Posterior cingulate gyrus (tissue), 11 donors: ENCODE measurements around the gene PPP3R1.

Experiments
- DNase-seq, 10 donors: peaks; one replicate each; pipeline versions ENCODE4 v3.0.0 to v3.0.0-alpha.2; 2020 to 2021; ENCODE audit warnings: mixed read lengths in 3 of 10
- intact Hi-C: fragments of 100-400 bp; cut with DNase I; formaldehyde crosslinking; loops from one replicate; pipeline ENCODE4 v1.15.1; 2023

PPP3R1 gene

GRCh38 chr2:68237976-68238580 lies 14.3 kb downstream of the PPP3R1 start:
- intact Hi-C loops: no loop called here
- no peak for DNase-seq

GRCh38 chr2:68237404-68237803 lies 14.9 kb downstream of the PPP3R1 start:
- intact Hi-C loops: no loop called here
- DNase-seq: no peak

GRCh38 chr2:68236876-68237275 lies 15.5 kb downstream of the PPP3R1 start:
- intact Hi-C loops: no loop called here
- DNase-seq: no peak

GRCh38 chr2:68236103-68236734 lies 16.1 kb downstream of the PPP3R1 start:
- intact Hi-C loops: no loop called here
- no peak for DNase-seq

- DNase-seq: no peak
- intact Hi-C loops: no loop called here
Measured at GRCh38 chr2:68235090-68235489, 17.2 kb downstream of the PPP3R1 start.

GRCh38 chr2:68234405-68234804 lies 17.9 kb downstream of the PPP3R1 start:
- no peak for DNase-seq
- intact Hi-C loops: no loop called here

- DNase-seq: no peak
Measured at GRCh38 chr2:68231061-68231372, 21.3 kb downstream of the PPP3R1 start.

GRCh38 chr2:68230241-68231060 lies 21.9 kb downstream of the PPP3R1 start:
- DNase-seq: no peak
- intact Hi-C loops: no loop called here

More at GRCh38 chr2:68231061-68231372, 21.3 kb downstream of the PPP3R1 start:
- intact Hi-C loops: no loop called here

GRCh38 chr2:68226794-68227193 lies 25.5 kb downstream of the PPP3R1 start:
- DNase-seq: no peak

GRCh38 chr2:68225119-68225632 lies 27.2 kb downstream of the PPP3R1 start:
- intact Hi-C loops: no loop called here
- DNase-seq: peak in 1 of 10 donors; percentile 9

More at GRCh38 chr2:68226794-68227193, 25.5 kb downstream of the PPP3R1 start:
- intact Hi-C loops: no loop called here

- intact Hi-C loops: no loop called here
- DNase-seq: no peak
Measured at GRCh38 chr2:68223419-68223818, 28.9 kb downstream of the PPP3R1 start.

GRCh38 chr2:68222287-68222686 lies 30.0 kb downstream of the PPP3R1 start:
- intact Hi-C loops: no loop called here
- DNase-seq: no peak

GRCh38 chr2:68218343-68218901 lies 33.9 kb downstream of the PPP3R1 start:
- no peak for DNase-seq
- intact Hi-C loops: no loop called here

GRCh38 chr2:68217729-68218128 lies 34.6 kb downstream of the PPP3R1 start:
- DNase-seq: no peak
- intact Hi-C loops: no loop called here

- intact Hi-C loops: no loop called here
- no peak for DNase-seq
Measured at GRCh38 chr2:68216454-68217310, 35.6 kb downstream of the PPP3R1 start.

GRCh38 chr2:68214381-68214780 lies 38.0 kb downstream of the PPP3R1 start:
- DNase-seq: no peak
- intact Hi-C loops: no loop called here

- no peak for DNase-seq
- intact Hi-C loops: no loop called here
Measured at GRCh38 chr2:68206793-68207192, 45.5 kb downstream of the PPP3R1 start.

GRCh38 chr2:68203587-68203986 lies 48.7 kb downstream of the PPP3R1 start:
- intact Hi-C loops: no loop called here
- no peak for DNase-seq

- intact Hi-C loops: no loop called here
- DNase-seq: no peak
Measured at GRCh38 chr2:68200157-68200787, 52.1 kb downstream of the PPP3R1 start.
